Right lobe of liver (tissue), 6 donors: ENCODE measurements around the gene PCK1. TPM values are rescaled to one million over a fixed set of nuclear protein-coding genes. Genes with fewer than 3 reads are reported as not detected.

Experiments
- ATAC-seq, 4 donors: fragments of 200-7000 bp; cut with Tn5 transposase; one replicate each; pipeline ENCODE4 v1.9.1; 2020; ENCODE audit warnings: mild to moderate bottlenecking in 4 of 4, moderate library complexity in 4 of 4
- DNase-seq, 3 donors: peaks; one replicate each; pipeline ENCODE4 v3.0.0-alpha.2; 2020
- H3K27ac ChIP-seq, 3 donors: fragments of 200-600 bp; one replicate each; pipeline ENCODE4 v1.8.0; 2022
- H3K27me3 ChIP-seq, 2 donors: fragments of 200-600 bp; one replicate each; pipeline ENCODE4 v1.8.0; 2022
- H3K36me3 ChIP-seq, 4 donors: fragments of 200-600 bp; sonication (generic) in 1 of 4; one replicate each; pipeline versions ENCODE4 v1.5.1 to v1.8.0; 2017 to 2022; ENCODE audit warnings: control low read depth in 1 of 4
- H3K4me1 ChIP-seq, 4 donors: fragments of 200-600 bp; sonication (generic) in 1 of 4; one replicate each; pipeline versions ENCODE4 v1.5.1 to v1.8.0; 2017 to 2022; ENCODE audit warnings: control low read depth in 1 of 4
- H3K4me3 ChIP-seq, 3 donors: fragments of 200-600 bp; one replicate each; pipeline ENCODE4 v1.8.0; 2022
- H3K9me3 ChIP-seq, 4 donors: fragments of 200-600 bp; sonication (generic) in 1 of 4; one replicate each; pipeline versions ENCODE4 v1.5.1 to v1.8.0; 2017 to 2022; ENCODE audit warnings: control low read depth in 1 of 4
- POLR2A ChIP-seq: fragments of 450-650 bp; IDR thresholded peaks from one replicate; pipeline ENCODE4 v1.6.1; 2017; ENCODE audit warnings: antibody characterized with exemption, mild to moderate bottlenecking
- WGBS: methylation state at CpG from one replicate; pipeline ENCODE4 v1.1.6; 2018; ENCODE audit warnings: low coverage, low lambda C conversion rate; ENCODE audit not compliant: insufficient coverage; ENCODE audit errors: missing lambda C conversion rate; 5-methylcytosine and 5-hydroxymethylcytosine counted together
- intact Hi-C, 2 donors: fragments of 100-400 bp; cut with DNase I; formaldehyde crosslinking; loops; one replicate each; pipeline versions ENCODE4 v1.11.2 to v1.14.1; 2022
- total RNA-seq, 6 experiments: library from RNA; depleted of rRNA in 2 of 6; stranded (reverse); fragments of >200 nt in 2 of 6; fragmentation: NEBNext Ultra II Directional in 3 of 6; extraction: Animal tissue kit (Norgen Biotek cat#: 25700) in 3 of 6; gene quantifications; one replicate each; pipeline versions ENCODE4 v1.1.0 to v1.2.4, GENCODE V29; 2016 to 2023
- TF ChIP-seq, protein P1 (sequence below), 4 donors: fragments of 200-600 bp in 3 of 4; fragments of 450-650 bp in 1 of 4; IDR thresholded peaks; one replicate each; pipeline versions ENCODE4 v1.5.1 to v1.8.0; 2016 to 2022; ENCODE audit warnings: antibody characterized with exemption in 4 of 4, mild to moderate bottlenecking in 2 of 4
- donor health status: DM: no; HTN: yes; CAD: no.
- donor health status: DM: no; HTN: no; CAD: no.
- donor health status: DM: no; HTN: no; CAD: no.
- donor health status: DM: no; HTN: yes; CAD: no.
- donor health status: DM: no; HTN: yes; CAD: no.

The PCK1 gene
- total RNA-seq, 6 experiments from 2014 or later: 187 to 1,757 (median 778) TPM

DNA sequence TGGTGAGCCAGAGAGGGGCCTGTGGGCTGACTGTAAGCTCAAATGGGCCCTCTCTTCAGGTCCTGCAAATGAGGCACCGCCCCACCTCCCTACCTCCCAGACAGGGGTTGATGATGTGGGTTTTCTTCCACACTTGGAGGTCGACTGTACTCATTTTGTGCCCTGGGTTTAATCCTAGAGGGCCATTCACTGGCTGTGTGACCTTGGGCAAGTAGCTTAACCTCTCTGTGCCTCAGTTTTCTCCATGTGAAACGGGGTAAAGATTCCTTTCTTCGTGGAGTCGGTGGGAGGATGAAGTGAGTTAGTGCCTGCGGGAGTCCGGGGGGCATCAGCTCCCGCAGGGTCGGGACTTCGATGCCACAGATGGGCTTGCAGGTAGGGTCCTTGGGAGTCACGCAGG is 35.4 kb downstream of the PCK1 start:
- no peak for TF ChIP-seq POLR2A
- TF ChIP-seq, protein P1, sequence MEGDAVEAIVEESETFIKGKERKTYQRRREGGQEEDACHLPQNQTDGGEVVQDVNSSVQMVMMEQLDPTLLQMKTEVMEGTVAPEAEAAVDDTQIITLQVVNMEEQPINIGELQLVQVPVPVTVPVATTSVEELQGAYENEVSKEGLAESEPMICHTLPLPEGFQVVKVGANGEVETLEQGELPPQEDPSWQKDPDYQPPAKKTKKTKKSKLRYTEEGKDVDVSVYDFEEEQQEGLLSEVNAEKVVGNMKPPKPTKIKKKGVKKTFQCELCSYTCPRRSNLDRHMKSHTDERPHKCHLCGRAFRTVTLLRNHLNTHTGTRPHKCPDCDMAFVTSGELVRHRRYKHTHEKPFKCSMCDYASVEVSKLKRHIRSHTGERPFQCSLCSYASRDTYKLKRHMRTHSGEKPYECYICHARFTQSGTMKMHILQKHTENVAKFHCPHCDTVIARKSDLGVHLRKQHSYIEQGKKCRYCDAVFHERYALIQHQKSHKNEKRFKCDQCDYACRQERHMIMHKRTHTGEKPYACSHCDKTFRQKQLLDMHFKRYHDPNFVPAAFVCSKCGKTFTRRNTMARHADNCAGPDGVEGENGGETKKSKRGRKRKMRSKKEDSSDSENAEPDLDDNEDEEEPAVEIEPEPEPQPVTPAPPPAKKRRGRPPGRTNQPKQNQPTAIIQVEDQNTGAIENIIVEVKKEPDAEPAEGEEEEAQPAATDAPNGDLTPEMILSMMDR (IDR thresholded peaks at IDR 0.05): no peak
- peaks cover 0 to 29% (median 14%) of the 10 kb centered on the region in 4 donors for H3K4me1 ChIP-seq
- intact Hi-C loops: loop anchor here (5.0 to 10.0 kb wide), 5 partner anchors 84 to 616 kb away; no protein-coding TSS in a partner anchor
- H3K9me3 ChIP-seq: no peaks in the 10 kb centered on the region
- ATAC-seq (no peak), DNase-seq (no peak)
- no peaks in the 10 kb centered on the region for H3K36me3 ChIP-seq
- no peak overlapping the region for H3K27ac ChIP-seq
- 39% methylated on average over 10 of the region's 11 CpGs for WGBS
- H3K27me3 ChIP-seq: no peaks in the 10 kb centered on the region
- no peak overlapping the region for H3K4me3 ChIP-seq

DNA sequence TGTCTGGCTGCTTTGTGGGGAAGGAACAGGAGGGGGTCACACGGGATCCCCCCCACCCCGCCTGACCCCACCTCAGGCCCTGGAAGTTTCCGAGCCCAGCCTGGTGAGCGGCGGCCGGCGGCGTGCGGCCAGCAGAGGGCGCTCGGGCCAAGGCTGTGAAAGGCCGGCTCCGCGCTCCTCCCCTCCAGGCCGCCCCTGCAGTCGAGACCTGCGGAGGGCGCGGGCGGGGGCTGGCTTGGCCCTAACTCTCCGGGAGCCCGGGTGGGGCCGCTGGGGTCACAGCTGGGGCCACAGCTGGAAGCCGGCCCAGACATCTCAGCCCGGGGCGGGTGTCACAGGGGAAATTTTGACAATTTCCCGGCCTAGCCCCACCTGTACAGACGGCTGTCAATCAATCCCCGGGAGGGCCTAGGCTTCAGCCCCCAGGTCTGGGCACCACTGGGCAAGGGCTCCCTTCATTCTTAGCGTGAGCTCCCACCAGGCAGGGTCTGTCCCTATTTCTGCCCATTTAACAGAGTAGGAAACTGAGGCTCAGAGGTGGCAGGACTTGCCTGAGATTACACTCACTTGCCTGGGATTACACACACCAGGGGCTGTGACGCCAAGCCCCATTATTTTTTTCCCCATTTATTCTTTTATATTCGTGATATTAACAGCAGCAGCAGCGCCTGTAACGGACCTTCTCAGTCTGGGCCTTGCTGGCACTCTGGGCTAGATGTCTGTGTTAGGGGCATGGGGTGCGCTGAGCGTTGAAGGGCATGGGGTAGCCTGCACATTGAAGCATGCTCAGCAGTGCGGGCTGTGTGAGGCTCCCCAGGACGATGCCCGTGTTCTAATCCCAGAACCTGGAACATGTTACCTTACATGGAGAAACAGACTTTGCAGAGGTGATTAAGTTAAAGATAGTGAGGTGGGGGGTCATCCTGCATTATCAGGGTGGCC is 36.4 kb downstream of the PCK1 start:
- H3K27me3 ChIP-seq: no peaks in the 10 kb centered on the region
- intact Hi-C loops: loop anchor here (5.0 to 10.0 kb wide), 5 partner anchors 85 to 615 kb away; no protein-coding TSS in a partner anchor
- DNase-seq (peak; percentile 75 to 78 (median 78)), ATAC-seq (peak; percentile 43 to 57 (median 51))
- no peaks in the 10 kb centered on the region for H3K36me3 ChIP-seq
- peaks cover 0 to 23% (median 11%) of the 10 kb centered on the region in 4 donors for H3K4me1 ChIP-seq
- H3K27ac ChIP-seq: no peak overlapping the region
- 55% methylated on average over 13 of the region's 39 CpGs for WGBS
- TF ChIP-seq, protein P1 (IDR thresholded peaks at IDR 0.05): peak; percentile 90 to 96 (median 94)
- no peak for TF ChIP-seq POLR2A
- no peak overlapping the region for H3K4me3 ChIP-seq
- no peaks in the 10 kb centered on the region for H3K9me3 ChIP-seq

DNA sequence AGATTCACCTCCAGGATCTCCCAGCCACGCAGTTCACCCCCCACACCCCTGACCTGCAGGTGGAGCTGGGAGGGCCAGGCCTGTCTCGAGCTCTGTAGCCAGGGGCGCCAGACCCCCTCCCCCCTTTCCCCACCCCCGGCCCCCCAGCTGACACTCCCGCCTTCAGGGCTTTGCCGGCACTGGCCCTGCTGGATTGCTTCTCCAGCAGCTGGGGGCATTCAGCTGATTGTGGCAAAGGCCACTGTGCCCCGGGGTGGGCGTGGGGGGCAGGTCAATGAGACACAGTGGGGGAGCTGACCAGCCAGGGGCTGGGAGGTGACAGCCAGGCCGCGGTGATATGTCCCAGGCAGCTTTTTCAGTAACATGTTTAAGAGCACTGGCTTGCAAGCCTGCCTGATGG is 37.1 kb downstream of the PCK1 start:
- intact Hi-C loops: loop anchor here (5.0 to 10.0 kb wide), 5 partner anchors 86 to 614 kb away; no protein-coding TSS in a partner anchor
- WGBS: 43% methylated on average over 2 of the region's 10 CpGs
- TF ChIP-seq POLR2A: no peak
- TF ChIP-seq, protein P1 (IDR thresholded peaks at IDR 0.05): no peak
- Histone ChIP-seq H3K27me3 (no peaks in the 10 kb centered on the region), H3K4me1 (peaks cover 0 to 15% (median 7%) of the 10 kb centered on the region in 4 donors), H3K4me3 (no peak overlapping the region), H3K9me3 (no peaks in the 10 kb centered on the region), H3K36me3 (no peaks in the 10 kb centered on the region), H3K27ac (no peak overlapping the region)
- DNase-seq (peak in 1 of 3 donors; percentile 48), ATAC-seq (no peak)

DNA sequence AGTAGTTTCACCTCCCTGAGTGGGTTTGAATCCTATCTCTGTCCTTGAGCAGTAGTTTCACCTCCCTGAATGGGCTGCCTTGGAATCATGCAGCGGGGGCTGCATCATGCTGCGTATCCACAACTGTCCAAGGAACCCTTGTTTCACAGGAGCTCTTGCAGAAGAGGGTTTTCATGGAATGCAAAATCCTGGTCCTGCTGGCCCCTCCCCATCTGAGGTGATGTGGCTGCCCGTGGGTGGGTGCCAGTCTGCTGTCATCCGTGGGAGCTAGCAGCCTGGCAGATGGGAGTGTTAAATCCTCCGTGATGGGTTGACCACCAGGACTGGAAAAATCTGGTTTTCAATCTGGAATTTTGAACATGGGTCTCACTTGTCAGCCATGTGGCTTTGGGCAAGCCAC is 37.6 kb downstream of the PCK1 start:
- ATAC-seq: no peak
- TF ChIP-seq POLR2A: no peak
- TF ChIP-seq, protein P1 (IDR thresholded peaks at IDR 0.05): no peak
- WGBS: no CpG with 5 or more reads among the region's 5 CpGs
- Histone ChIP-seq H3K27ac (no peak overlapping the region), H3K4me1 (peaks cover 0 to 11% (median 5%) of the 10 kb centered on the region in 4 donors), H3K4me3 (no peak overlapping the region), H3K27me3 (no peaks in the 10 kb centered on the region), H3K36me3 (no peaks in the 10 kb centered on the region), H3K9me3 (no peaks in the 10 kb centered on the region)
- intact Hi-C loops: loop anchor here (5.0 to 10.0 kb wide), 5 partner anchors 86 to 614 kb away; no protein-coding TSS in a partner anchor
- peak in 1 of 3 donors; percentile 39 for DNase-seq
